OCI-LY7 (cell line): ENCODE data around the gene ANKRD44. TPM values are rescaled to one million over a fixed set of nuclear protein-coding genes. Genes with fewer than 3 reads are reported as not detected.
A peak's percentile ranks its signal among the peaks of the same experiment; 100 is the strongest.

Experiments used
- BruUV-seq: library from RNA; stranded (reverse); fragments of 400-500 nt; replicated peaks from 2 replicates; lab custom pipeline; 2021; lab: Mats Ljungman, UMichigan
- CTCF ChIA-PET: fragments of 300-600 bp; sonication (Branson Sonifier 250); formaldehyde crosslinking; loops from one replicate; lab custom pipeline; 2022; ENCODE audit warnings: antibody characterized with exemption; ENCODE audit not compliant: unreplicated experiment; lab: Charles Lee
- POLR2A ChIA-PET: fragments of 300-600 bp; sonication (Branson Sonifier 250); formaldehyde crosslinking; loops from one replicate; lab custom pipeline; 2022; ENCODE audit warnings: antibody characterized with exemption; lab: Charles Lee
- DNase-seq: peaks from one replicate; pipeline ENCODE4 v3.0.0-alpha.2; 2015; ENCODE audit warnings: low spot score
- H2AFZ ChIP-seq: fragments of 200-600 bp; sonication (generic), shearing (Covaris generic); 2 replicates; pipeline ENCODE4 v1.6.1; 2014; ENCODE audit warnings: mild to moderate bottlenecking, antibody characterized with exemption, low read length, moderate library complexity
- H3K27ac ChIP-seq: fragments of 200-600 bp; sonication (generic); 2 replicates; pipeline ENCODE4 v1.5.1; 2014; ENCODE audit warnings: mixed run types, low read depth, mild to moderate bottlenecking, moderate library complexity, low read length, inconsistent platforms; ENCODE audit not compliant: poor library complexity, severe bottlenecking
- H3K36me3 ChIP-seq: fragments of 200-600 bp; sonication (generic); 2 replicates; pipeline ENCODE4 v1.6.1; 2014; ENCODE audit warnings: mild to moderate bottlenecking, antibody characterized with exemption, low read length, moderate library complexity, mixed read lengths; ENCODE audit not compliant: insufficient read depth
- H3K4me1 ChIP-seq: fragments of 200-600 bp; sonication (generic); 2 replicates; pipeline ENCODE4 v1.5.1; 2014; ENCODE audit warnings: mild to moderate bottlenecking, low read length; ENCODE audit not compliant: insufficient read depth, poor library complexity, severe bottlenecking
- H3K4me2 ChIP-seq: fragments of 200-600 bp; sonication (generic); 2 replicates; pipeline ENCODE4 v1.6.1; 2014; ENCODE audit warnings: mild to moderate bottlenecking, low read length
- H3K4me3 ChIP-seq: fragments of 200-600 bp; sonication (generic); 2 replicates; pipeline ENCODE4 v1.5.1; 2014; ENCODE audit warnings: mild to moderate bottlenecking, low read depth, low read length; ENCODE audit not compliant: poor library complexity, severe bottlenecking
- H3K79me2 ChIP-seq: fragments of 200-600 bp; sonication (generic); 2 replicates; pipeline ENCODE4 v1.6.1; 2016; ENCODE audit warnings: low read depth, mild to moderate bottlenecking, low read length, moderate library complexity, mixed read lengths; ENCODE audit not compliant: insufficient read depth
- H3K9me2 ChIP-seq: fragments of 200-600 bp; sonication (generic); 2 replicates; pipeline ENCODE4 v1.6.1; 2016; ENCODE audit warnings: mild to moderate bottlenecking, low read length, mixed read lengths; ENCODE audit not compliant: insufficient read depth
- H3K9me3 ChIP-seq: fragments of 200-600 bp; sonication (generic); 2 replicates; pipeline ENCODE4 v1.6.1; 2014; ENCODE audit warnings: mild to moderate bottlenecking, mixed run types, low read length, mixed read lengths
- H4K20me1 ChIP-seq: fragments of 200-600 bp; sonication (generic); 2 replicates; pipeline ENCODE4 v1.6.1; 2014; ENCODE audit warnings: mild to moderate bottlenecking, antibody characterized with exemption, low read length, moderate library complexity, mixed read lengths; ENCODE audit not compliant: insufficient read depth
- CTCF ChIP-seq: fragments of 200-600 bp; sonication (generic); conservative IDR thresholded peaks from 2 replicates; pipeline ENCODE4 v1.5.1; 2014; ENCODE audit warnings: mild to moderate bottlenecking, antibody characterized with exemption, low read length, moderate library complexity, mixed read lengths
- EZH2phosphoT487 ChIP-seq: fragments of 200-600 bp; sonication (generic); IDR thresholded peaks from 2 replicates; pipeline ENCODE4 v1.6.1; 2018; ENCODE audit warnings: low read depth, borderline replicate concordance, mild to moderate bottlenecking, mixed run types, antibody characterized with exemption, low read length, moderate library complexity, mixed read lengths
- intact Hi-C: fragments of 100-400 bp; cut with micrococcal nuclease; formaldehyde crosslinking; loops from one replicate; pipeline ENCODE4 v1.10.0; 2022; ENCODE audit not compliant: unreplicated experiment
- total RNA-seq, 2 experiments: library from RNA; depleted of rRNA in 1 of 2; stranded (reverse); fragments of >200 nt in 1 of 2; shearing (Covaris generic) in 1 of 2; gene quantifications; 2 replicates each; pipeline ENCODE4 v1.2.3, GENCODE V29; 2014 to 2022

The ANKRD44 gene
- total RNA-seq, 2 experiments from 2014 or later: 69.4 to 73.7 TPM

- BruUV-seq: no TSS peak
- Histone ChIP-seq H3K27ac (no peak overlapping the region), H3K9me2 (no peaks in the 10 kb centered on the region), H3K4me1 (peaks cover 33% of the 10 kb centered on the region), H4K20me1 (no peaks in the 10 kb centered on the region), H3K4me3 (no peak overlapping the region), H3K79me2 (peaks cover 42% of the 10 kb centered on the region; the same call in 1 of the 2 replicates), H3K4me2 (peak overlapping the region; percentile 29), H3K36me3 (no peaks in the 10 kb centered on the region; the same call in 1 of the 2 replicates), H3K9me3 (no peaks in the 10 kb centered on the region), H2AFZ (no peak overlapping the region)
- ChIA-PET CTCF (interaction anchor here (0.8 to 2.3 kb wide), 4 partner anchors 77 to 186 kb away, joined by 3 to 9 read pairs (median 5); no protein-coding TSS in a partner anchor), POLR2A (interaction anchor here (0.8 to 1.9 kb wide), 9 partner anchors 11 to 118 kb away, joined by 3 to 10 read pairs (median 4); no protein-coding TSS in a partner anchor)
- DNase-seq: peak; percentile 83
- intact Hi-C loops: loop anchor here (1.0 to 5.0 kb wide), 4 partner anchors 79 to 187 kb away; partner anchors contain the start of gene ANKRD44
- TF ChIP-seq EZH2phosphoT487: no peak
- peak; percentile 99 for TF ChIP-seq CTCF
Measured at GRCh38 chr2:197191177-197191939, 119.2 kb downstream of the ANKRD44 start.

- Histone ChIP-seq H3K9me2 (no peaks in the 10 kb centered on the region), H3K4me3 (no peak overlapping the region), H3K4me2 (no peak overlapping the region), H3K9me3 (no peaks in the 10 kb centered on the region), H3K79me2 (peaks cover 33% of the 10 kb centered on the region; the same call in 1 of the 2 replicates), H3K36me3 (peaks cover 12% of the 10 kb centered on the region), H3K4me1 (peaks cover 20% of the 10 kb centered on the region), H2AFZ (no peak overlapping the region), H3K27ac (no peak overlapping the region), H4K20me1 (no peaks in the 10 kb centered on the region)
- intact Hi-C loops: loop anchor here (2.0 to 5.0 kb wide), 2 partner anchors 77 to 172 kb away; no protein-coding TSS in a partner anchor
- CTCF ChIA-PET: interaction anchor here (1.3 to 2.3 kb wide), 4 partner anchors 9 to 184 kb away, joined by 3 to 9 read pairs (median 4); no protein-coding TSS in a partner anchor
- BruUV-seq: no TSS peak
- no peak for DNase-seq
- POLR2A ChIA-PET: interaction anchor here (0.6 to 1.9 kb wide), 4 partner anchors 9 to 216 kb away, joined by 3 to 10 read pairs (median 4); no protein-coding TSS in a partner anchor
- TF ChIP-seq EZH2phosphoT487 (no peak), CTCF (no peak)
Measured at GRCh38 chr2:197190100-197190432, 120.5 kb downstream of the ANKRD44 start.
